ENCODE results near the gene MYO6.

Gene MYO6

DNA sequence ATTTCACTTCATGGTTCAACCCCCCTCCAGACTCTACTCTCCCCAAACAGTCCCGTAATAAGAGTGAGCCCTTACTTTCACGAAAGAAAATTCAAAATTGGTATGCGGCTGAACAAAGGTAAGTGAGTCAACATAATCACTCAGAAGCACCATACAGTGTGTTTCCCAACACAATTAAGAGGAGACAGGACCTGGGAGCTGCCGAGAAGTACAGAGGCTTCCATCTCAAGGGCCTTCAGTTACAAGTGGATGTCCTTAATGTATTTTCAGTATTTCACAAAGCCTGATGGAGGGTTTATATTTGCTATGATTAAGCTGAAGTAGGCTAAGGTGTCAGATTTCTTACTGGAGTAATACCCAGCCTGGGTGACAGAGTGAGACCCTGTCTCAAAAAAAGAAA, 51.1 kb downstream of the MYO6 start:
- H3K4me1 ChIP-seq (ENCODE audit: control insufficient read depth, insufficient read depth, low read length), result peaks cover 12% of the 10 kb centered on the region
- H3K9me3 ChIP-seq (ENCODE audit: control insufficient read depth, insufficient read depth, low read depth, low read length), result no peaks in the 10 kb centered on the region
- no peak for TF ChIP-seq ZNF280D (tag by site-specific recombination; IDR thresholded peaks at IDR 0.05)
- TF ChIP-seq PRDM6 (tag by site-specific recombination; IDR thresholded peaks at IDR 0.05), result 0 out of 2 replicates have a peak, but pooled peaks have one; percentile 9
- ChIA-PET POLR2A (no interaction called here), CTCF (interaction anchor here (0.5 kb wide), 1 partner anchor 113 kb away, joined by 3 read pairs; no protein-coding TSS in a partner anchor)
- H3K4me3 ChIP-seq (ENCODE audit: low read depth, low read length), result no peak overlapping the region
- H3K27ac ChIP-seq (ENCODE audit: extremely low read depth, low read depth, low read length), result no peak overlapping the region
- no peaks in the 10 kb centered on the region; a peak in 1 of 3 replicates for H3K36me3 ChIP-seq (ENCODE audit: control insufficient read depth in 2 of 2, insufficient read depth in 1 of 2, low read length in 2 of 2)

DNA sequence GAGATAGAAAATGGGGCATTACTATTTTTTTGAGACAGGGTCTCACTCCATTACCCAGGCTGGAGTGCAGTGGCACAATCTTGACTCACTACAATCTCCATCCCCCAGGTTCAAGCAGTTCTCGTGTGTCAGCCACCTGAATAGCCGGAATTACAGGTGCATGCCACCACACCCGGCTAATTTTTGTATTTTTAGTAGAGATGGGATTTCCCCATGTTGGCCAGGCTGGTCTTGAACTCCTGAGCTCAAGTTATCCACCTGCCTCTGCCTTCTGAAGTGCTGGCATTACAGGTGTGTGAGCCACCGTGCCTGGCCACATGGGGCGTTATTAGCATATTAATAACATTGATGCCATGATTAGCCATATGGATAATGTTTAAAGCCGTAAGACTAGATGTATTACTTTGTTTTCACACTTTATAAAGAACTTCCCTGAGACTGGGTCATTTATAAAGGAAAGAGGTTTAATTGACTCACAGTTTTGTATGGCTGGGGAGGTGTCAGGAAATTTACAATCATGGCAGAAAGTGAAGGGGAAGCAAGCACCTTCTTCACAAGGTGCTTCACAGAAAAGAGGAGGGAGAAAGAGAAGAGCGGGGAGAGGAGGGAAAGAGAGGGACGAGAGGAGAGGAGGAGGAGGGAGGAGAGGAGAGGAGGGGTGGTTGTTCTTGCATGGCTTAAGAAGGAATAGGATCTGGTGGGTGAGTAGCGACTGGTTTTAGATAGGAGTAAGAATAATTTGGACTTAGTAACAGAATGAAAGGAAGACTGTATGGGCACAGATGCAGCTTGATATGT, 51.9 kb downstream of the MYO6 start:
- ChIA-PET CTCF (interaction anchor here (0.5 to 0.7 kb wide), 2 partner anchors 99 to 114 kb away, joined by 3 read pairs; no protein-coding TSS in a partner anchor), POLR2A (no interaction called here)
- H3K9me3 ChIP-seq (ENCODE audit: control insufficient read depth, insufficient read depth, low read depth, low read length), result no peaks in the 10 kb centered on the region
- H3K4me1 ChIP-seq (ENCODE audit: control insufficient read depth, insufficient read depth, low read length), result peaks cover 7% of the 10 kb centered on the region
- H3K27ac ChIP-seq (ENCODE audit: extremely low read depth, low read depth, low read length), result no peak overlapping the region
- H3K4me3 ChIP-seq (ENCODE audit: low read depth, low read length), result no peak overlapping the region
- H3K36me3 ChIP-seq (ENCODE audit: control insufficient read depth in 2 of 2, insufficient read depth in 1 of 2, low read length in 2 of 2), result no peaks in the 10 kb centered on the region; a peak in 1 of 3 replicates
- TF ChIP-seq ZNF169 (tag by site-specific recombination; IDR thresholded peaks at IDR 0.05) (no peak), ZNF112 (tag by site-specific recombination; IDR thresholded peaks at IDR 0.05) (no peak), ZNF335 (tag by site-specific recombination; conservative IDR thresholded peaks at IDR 0.05) (no peak), ZNF157 (tag by site-specific recombination; IDR thresholded peaks at IDR 0.05) (no peak), SP3 (tag by site-specific recombination; IDR thresholded peaks at IDR 0.05) (no peak), ZNF529 (tag by site-specific recombination; IDR thresholded peaks at IDR 0.05; ENCODE audit: insufficient replicate concordance) (no peak), ZNF510 (tag by site-specific recombination; IDR thresholded peaks at IDR 0.05; ENCODE audit: insufficient replicate concordance) (no peak), SP7 (tag by site-specific recombination; IDR thresholded peaks at IDR 0.05) (no peak), ZNF155 (tag by site-specific recombination; IDR thresholded peaks at IDR 0.05) (no peak), RBAK (tag by site-specific recombination; IDR thresholded peaks at IDR 0.05) (no peak), ZNF768 (tag by site-specific recombination; IDR thresholded peaks at IDR 0.05) (no peak)
- TF ChIP-seq, protein P1, sequence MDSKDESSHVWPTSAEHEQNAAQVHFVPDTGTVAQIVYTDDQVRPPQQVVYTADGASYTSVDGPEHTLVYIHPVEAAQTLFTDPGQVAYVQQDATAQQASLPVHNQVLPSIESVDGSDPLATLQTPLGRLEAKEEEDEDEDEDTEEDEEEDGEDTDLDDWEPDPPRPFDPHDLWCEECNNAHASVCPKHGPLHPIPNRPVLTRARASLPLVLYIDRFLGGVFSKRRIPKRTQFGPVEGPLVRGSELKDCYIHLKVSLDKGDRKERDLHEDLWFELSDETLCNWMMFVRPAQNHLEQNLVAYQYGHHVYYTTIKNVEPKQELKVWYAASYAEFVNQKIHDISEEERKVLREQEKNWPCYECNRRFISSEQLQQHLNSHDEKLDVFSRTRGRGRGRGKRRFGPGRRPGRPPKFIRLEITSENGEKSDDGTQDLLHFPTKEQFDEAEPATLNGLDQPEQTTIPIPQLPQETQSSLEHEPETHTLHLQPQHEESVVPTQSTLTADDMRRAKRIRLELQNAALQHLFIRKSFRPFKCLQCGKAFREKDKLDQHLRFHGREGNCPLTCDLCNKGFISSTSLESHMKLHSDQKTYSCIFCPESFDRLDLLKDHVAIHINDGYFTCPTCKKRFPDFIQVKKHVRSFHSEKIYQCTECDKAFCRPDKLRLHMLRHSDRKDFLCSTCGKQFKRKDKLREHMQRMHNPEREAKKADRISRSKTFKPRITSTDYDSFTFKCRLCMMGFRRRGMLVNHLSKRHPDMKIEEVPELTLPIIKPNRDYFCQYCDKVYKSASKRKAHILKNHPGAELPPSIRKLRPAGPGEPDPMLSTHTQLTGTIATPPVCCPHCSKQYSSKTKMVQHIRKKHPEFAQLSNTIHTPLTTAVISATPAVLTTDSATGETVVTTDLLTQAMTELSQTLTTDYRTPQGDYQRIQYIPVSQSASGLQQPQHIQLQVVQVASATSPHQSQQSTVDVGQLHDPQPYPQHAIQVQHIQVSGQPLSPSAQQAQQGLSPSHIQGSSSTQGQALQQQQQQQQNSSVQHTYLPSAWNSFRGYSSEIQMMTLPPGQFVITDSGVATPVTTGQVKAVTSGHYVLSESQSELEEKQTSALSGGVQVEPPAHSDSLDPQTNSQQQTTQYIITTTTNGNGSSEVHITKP (tag by site-specific recombination; IDR thresholded peaks at IDR 0.05), result no peak
- TF ChIP-seq, protein P2, sequence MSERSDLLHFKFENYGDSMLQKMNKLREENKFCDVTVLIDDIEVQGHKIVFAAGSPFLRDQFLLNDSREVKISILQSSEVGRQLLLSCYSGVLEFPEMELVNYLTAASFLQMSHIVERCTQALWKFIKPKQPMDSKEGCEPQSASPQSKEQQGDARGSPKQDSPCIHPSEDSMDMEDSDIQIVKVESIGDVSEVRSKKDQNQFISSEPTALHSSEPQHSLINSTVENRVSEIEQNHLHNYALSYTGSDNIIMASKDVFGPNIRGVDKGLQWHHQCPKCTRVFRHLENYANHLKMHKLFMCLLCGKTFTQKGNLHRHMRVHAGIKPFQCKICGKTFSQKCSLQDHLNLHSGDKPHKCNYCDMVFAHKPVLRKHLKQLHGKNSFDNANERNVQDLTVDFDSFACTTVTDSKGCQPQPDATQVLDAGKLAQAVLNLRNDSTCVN (tag by site-specific recombination; optimal IDR thresholded peaks at IDR 0.05), result no peak
- TF ChIP-seq, protein P3, sequence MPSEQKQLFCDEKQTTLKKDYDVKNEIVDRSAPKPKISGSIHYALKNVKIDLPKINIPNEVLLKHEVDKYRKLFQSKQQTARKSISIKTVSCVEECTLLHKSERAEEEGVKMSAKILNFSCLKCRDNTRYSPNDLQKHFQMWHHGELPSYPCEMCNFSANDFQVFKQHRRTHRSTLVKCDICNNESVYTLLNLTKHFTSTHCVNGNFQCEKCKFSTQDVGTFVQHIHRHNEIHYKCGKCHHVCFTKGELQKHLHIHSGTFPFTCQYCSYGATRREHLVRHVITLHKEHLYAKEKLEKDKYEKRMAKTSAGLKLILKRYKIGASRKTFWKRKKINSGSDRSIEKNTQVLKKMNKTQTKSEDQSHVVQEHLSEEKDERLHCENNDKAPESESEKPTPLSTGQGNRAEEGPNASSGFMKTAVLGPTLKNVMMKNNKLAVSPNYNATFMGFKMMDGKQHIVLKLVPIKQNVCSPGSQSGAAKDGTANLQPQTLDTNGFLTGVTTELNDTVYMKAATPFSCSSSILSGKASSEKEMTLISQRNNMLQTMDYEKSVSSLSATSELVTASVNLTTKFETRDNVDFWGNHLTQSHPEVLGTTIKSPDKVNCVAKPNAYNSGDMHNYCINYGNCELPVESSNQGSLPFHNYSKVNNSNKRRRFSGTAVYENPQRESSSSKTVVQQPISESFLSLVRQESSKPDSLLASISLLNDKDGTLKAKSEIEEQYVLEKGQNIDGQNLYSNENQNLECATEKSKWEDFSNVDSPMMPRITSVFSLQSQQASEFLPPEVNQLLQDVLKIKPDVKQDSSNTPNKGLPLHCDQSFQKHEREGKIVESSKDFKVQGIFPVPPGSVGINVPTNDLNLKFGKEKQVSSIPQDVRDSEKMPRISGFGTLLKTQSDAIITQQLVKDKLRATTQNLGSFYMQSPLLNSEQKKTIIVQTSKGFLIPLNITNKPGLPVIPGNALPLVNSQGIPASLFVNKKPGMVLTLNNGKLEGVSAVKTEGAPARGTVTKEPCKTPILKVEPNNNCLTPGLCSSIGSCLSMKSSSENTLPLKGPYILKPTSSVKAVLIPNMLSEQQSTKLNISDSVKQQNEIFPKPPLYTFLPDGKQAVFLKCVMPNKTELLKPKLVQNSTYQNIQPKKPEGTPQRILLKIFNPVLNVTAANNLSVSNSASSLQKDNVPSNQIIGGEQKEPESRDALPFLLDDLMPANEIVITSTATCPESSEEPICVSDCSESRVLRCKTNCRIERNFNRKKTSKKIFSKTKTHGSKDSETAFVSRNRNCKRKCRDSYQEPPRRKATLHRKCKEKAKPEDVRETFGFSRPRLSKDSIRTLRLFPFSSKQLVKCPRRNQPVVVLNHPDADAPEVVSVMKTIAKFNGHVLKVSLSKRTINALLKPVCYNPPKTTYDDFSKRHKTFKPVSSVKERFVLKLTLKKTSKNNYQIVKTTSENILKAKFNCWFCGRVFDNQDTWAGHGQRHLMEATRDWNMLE (tag by site-specific recombination; conservative IDR thresholded peaks at IDR 0.05; ENCODE audit: low read depth), result no peak
